HepG2 (cell line): ENCODE measurements around the gene SPACA4. TPM values are rescaled to one million over a fixed set of nuclear protein-coding genes. Genes with fewer than 3 reads are reported as not detected.
A peak's percentile ranks its signal among the peaks of the same experiment; 100 is the strongest.

Source experiments
- IRX3 ChIP-seq: sonication (generic); formaldehyde crosslinking; IDR thresholded peaks from 2 replicates; pipeline ENCODE4 v1.8.1; 2023; ENCODE audit warnings: mild to moderate bottlenecking, low read depth, missing genetic modification reagents, borderline replicate concordance
- TCF12 ChIP-seq, 2 experiments: fragments of 450-650 bp in 1 of 2; sonication (generic) in 1 of 2; formaldehyde crosslinking in 1 of 2; IDR thresholded peaks; 2 replicates each; pipeline versions ENCODE4 v1.6.1 to v1.8.0; 2017 to 2022; ENCODE audit warnings: antibody characterized with exemption in 1 of 2, mild to moderate bottlenecking in 1 of 2, missing genetic modification reagents in 1 of 2, moderate library complexity in 1 of 2
- ZNF20 ChIP-seq: sonication (generic); formaldehyde crosslinking; IDR thresholded peaks from 2 replicates; pipeline ENCODE4 v1.4.0; 2020; ENCODE audit warnings: mild to moderate bottlenecking, moderate library complexity, missing genetic modification reagents
- ZNF724P ChIP-seq: sonication (generic); formaldehyde crosslinking; IDR thresholded peaks from 2 replicates; pipeline ENCODE4 v1.8.0; 2022; ENCODE audit warnings: missing genetic modification reagents, borderline replicate concordance
- ZNF768 ChIP-seq: sonication (generic); formaldehyde crosslinking; IDR thresholded peaks from 2 replicates; pipeline ENCODE4 v1.4.0; 2020; ENCODE audit warnings: missing genetic modification reagents
- polyA plus RNA-seq, 8 experiments: library from polyadenylated mRNA; depleted of rRNA in 3 of 8; stranded (reverse) in 7 of 8; unstranded in 1 of 8; fragments of >200 nt; fragmentation: Illumina TruSeq in 4 of 8; extraction: Trizol in 4 of 8; gene quantifications; 2 replicates each; pipeline versions ENCODE4 v1.2.1 to v1.2.3, GENCODE V29; 2011 to 2016; ENCODE audit warnings: low read depth in 4 of 8, missing spikeins in 1 of 8, mixed read lengths in 1 of 8; ENCODE audit not compliant: insufficient read depth in 1 of 8
- total RNA-seq, 5 experiments: library from RNA; depleted of rRNA; stranded (reverse); fragments of >200 nt; fragmentation: Illumina TruSeq; extraction: Trizol; gene quantifications; 2 replicates each; pipeline ENCODE4 v1.2.3, GENCODE V29; 2016; ENCODE audit warnings: low read depth in 1 of 5
- TF ChIP-seq, protein P1 (sequence below): sonication (generic); formaldehyde crosslinking; IDR thresholded peaks from 2 replicates; pipeline ENCODE4 v1.8.1; 2023; ENCODE audit warnings: mild to moderate bottlenecking, moderate library complexity, missing genetic modification reagents
- TF ChIP-seq, protein P2 (sequence below): sonication (generic); formaldehyde crosslinking; IDR thresholded peaks from 2 replicates; pipeline ENCODE4 v1.9.0; 2021; ENCODE audit warnings: missing genetic modification reagents, borderline replicate concordance
- TF ChIP-seq, protein P3 (sequence below): sonication (generic); formaldehyde crosslinking; IDR thresholded peaks from 2 replicates; pipeline ENCODE4 v1.8.0; 2022; ENCODE audit warnings: missing genetic modification reagents, mild to moderate bottlenecking, moderate library complexity, borderline replicate concordance

SPACA4 gene
- total and polyA plus RNA-seq, 2 of the 13 experiments (the other 11 are each of a cell fraction or from before 2014, with no cell fraction given), result not detected

DNA sequence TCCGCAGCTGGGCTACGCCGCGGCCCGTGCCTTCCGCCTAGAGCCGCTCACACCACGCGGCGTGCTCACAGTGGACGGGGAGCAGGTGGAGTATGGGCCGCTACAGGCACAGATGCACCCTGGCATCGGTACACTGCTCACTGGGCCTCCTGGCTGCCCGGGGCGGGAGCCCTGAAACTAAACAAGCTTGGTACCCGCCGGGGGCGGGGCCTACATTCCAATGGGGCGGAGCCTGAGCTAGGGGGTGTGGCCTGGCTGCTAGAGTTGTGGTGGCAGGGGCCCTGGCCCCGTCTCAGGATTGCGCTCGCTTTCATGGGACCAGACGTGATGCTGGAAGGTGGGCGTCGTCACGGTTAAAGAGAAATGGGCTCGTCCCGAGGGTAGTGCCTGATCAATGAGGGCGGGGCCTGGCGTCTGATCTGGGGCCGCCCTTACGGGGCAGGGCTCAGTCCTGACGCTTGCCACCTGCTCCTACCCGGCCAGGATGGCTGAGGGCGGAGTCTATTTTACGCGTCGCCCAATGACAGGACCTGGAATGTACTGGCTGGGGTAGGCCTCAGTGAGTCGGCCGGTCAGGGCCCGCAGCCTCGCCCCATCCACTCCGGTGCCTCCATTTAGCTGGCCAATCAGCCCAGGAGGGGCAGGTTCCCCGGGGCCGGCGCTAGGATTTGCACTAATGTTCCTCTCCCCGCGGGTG is 23.2 kb downstream of the SPACA4 start (continued):
- TF ChIP-seq, protein P1, sequence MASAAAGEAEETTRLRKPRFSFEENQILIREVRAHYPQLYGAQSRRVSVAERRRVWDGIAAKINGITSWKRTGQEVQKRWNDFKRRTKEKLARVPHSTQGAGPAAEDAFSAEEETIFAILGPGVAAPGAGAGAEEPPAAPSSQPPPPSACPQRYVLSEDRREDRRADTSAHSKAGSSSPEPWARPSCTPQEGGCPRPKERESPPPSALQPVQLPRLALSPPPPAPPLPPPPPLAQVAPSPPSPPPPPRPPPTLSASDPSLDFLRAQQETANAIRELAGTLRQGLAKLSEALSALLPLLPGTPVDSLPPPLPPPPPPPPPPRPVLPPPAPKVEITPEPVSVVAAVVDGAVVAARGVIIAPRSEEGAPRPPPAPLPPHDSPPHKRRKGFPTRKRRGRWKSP (CRISPR knock-in tag), result no peak
- TF ChIP-seq, protein P2, sequence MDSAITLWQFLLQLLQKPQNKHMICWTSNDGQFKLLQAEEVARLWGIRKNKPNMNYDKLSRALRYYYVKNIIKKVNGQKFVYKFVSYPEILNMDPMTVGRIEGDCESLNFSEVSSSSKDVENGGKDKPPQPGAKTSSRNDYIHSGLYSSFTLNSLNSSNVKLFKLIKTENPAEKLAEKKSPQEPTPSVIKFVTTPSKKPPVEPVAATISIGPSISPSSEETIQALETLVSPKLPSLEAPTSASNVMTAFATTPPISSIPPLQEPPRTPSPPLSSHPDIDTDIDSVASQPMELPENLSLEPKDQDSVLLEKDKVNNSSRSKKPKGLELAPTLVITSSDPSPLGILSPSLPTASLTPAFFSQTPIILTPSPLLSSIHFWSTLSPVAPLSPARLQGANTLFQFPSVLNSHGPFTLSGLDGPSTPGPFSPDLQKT (CRISPR knock-in tag), result no peak
- TF ChIP-seq ZNF724P (CRISPR knock-in tag) (0 out of 2 replicates have a peak, but pooled peaks have one; percentile 30), ZNF768 (CRISPR knock-in tag) (no peak), TCF12 (IDR thresholded peaks at IDR 0.05) (no peak), TCF12 (CRISPR knock-in tag; IDR thresholded peaks at IDR 0.05) (no peak), IRX3 (CRISPR knock-in tag) (no peak), ZNF20 (CRISPR knock-in tag) (no peak)
- TF ChIP-seq, protein P3, sequence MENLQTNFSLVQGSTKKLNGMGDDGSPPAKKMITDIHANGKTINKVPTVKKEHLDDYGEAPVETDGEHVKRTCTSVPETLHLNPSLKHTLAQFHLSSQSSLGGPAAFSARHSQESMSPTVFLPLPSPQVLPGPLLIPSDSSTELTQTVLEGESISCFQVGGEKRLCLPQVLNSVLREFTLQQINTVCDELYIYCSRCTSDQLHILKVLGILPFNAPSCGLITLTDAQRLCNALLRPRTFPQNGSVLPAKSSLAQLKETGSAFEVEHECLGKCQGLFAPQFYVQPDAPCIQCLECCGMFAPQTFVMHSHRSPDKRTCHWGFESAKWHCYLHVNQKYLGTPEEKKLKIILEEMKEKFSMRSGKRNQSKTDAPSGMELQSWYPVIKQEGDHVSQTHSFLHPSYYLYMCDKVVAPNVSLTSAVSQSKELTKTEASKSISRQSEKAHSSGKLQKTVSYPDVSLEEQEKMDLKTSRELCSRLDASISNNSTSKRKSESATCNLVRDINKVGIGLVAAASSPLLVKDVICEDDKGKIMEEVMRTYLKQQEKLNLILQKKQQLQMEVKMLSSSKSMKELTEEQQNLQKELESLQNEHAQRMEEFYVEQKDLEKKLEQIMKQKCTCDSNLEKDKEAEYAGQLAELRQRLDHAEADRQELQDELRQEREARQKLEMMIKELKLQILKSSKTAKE (CRISPR knock-in tag), result no peak
- TF ChIP-seq, all 625 proteins: peak for 10
